ENCODE measurements around the gene ANKRD24. TPM values are rescaled to one million over a fixed set of nuclear protein-coding genes. Genes with fewer than 3 reads are reported as not detected.
A peak's percentile ranks its signal among the peaks of the same experiment; 100 is the strongest.
"Not testable (repeated sequence)": the region's sequence is repeated elsewhere in the genome, so short reads cannot be mapped to it uniquely, and the experiment has no call there.

The ANKRD24 gene
- total RNA-seq, 1 donor from 2014 or later, result 0.89 TPM

DNA sequence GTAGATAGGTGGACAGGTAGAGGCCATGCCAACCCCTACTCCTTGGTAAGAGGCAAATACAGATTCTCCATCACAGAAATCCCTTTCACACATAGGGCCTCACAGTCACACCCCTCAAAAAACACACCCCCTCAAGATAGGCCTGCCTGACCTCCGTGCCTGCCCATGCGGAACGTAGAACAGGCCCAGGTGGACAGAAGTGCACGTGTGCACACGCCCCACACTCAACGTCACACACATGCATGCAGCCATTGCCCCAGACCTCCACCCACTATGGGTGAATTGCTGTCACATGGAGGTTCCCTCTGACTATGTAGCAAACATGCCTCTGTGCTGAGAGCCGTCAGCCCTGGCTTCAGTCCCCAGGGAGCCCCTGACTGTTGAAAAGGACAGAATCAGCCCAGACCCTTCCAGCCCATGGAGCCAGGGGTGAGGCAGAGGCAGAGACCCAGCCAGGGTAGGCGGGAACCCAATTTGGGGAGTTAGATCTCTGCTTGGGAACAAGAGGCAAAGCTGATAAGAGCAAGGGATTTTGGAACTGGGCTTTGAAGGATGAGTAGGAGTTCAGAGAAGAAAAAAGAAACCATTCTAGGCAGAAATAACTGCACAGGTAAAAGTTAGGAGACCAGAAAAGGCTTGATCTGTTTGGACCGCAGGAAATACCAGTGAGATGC, 3.1 kb downstream of the ANKRD24 start:
- TF ChIP-seq, protein P1, sequence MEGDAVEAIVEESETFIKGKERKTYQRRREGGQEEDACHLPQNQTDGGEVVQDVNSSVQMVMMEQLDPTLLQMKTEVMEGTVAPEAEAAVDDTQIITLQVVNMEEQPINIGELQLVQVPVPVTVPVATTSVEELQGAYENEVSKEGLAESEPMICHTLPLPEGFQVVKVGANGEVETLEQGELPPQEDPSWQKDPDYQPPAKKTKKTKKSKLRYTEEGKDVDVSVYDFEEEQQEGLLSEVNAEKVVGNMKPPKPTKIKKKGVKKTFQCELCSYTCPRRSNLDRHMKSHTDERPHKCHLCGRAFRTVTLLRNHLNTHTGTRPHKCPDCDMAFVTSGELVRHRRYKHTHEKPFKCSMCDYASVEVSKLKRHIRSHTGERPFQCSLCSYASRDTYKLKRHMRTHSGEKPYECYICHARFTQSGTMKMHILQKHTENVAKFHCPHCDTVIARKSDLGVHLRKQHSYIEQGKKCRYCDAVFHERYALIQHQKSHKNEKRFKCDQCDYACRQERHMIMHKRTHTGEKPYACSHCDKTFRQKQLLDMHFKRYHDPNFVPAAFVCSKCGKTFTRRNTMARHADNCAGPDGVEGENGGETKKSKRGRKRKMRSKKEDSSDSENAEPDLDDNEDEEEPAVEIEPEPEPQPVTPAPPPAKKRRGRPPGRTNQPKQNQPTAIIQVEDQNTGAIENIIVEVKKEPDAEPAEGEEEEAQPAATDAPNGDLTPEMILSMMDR (IDR thresholded peaks at IDR 0.05), result no peak
- Mint-ChIP-seq H3K27me3 (ENCODE audit: unreplicated experiment) (peaks cover 4% of the 10 kb centered on the region), H3K4me3 (ENCODE audit: unreplicated experiment) (no peak overlapping the region), H3K9me3 (ENCODE audit: unreplicated experiment) (no peaks in the 10 kb centered on the region), H3K4me1 (ENCODE audit: unreplicated experiment) (peaks cover 21% of the 10 kb centered on the region), H3K27ac (ENCODE audit: unreplicated experiment) (no peak overlapping the region), H3K36me3 (ENCODE audit: unreplicated experiment) (no peaks in the 10 kb centered on the region)
- DNase-seq (ENCODE audit: extremely low spot score, unreplicated experiment), result no peak

- H3K27ac Mint-ChIP-seq (ENCODE audit: unreplicated experiment), result no peak overlapping the region
- no peaks in the 10 kb centered on the region for H3K36me3 Mint-ChIP-seq (ENCODE audit: unreplicated experiment)
- DNase-seq (ENCODE audit: extremely low spot score, unreplicated experiment), result peak; percentile 92
- H3K27me3 Mint-ChIP-seq (ENCODE audit: unreplicated experiment), result peaks cover 4% of the 10 kb centered on the region
- TF ChIP-seq, protein P1 (IDR thresholded peaks at IDR 0.05), result peak; percentile 83
- H3K4me1 Mint-ChIP-seq (ENCODE audit: unreplicated experiment), result peaks cover 17% of the 10 kb centered on the region
- H3K4me3 Mint-ChIP-seq (ENCODE audit: unreplicated experiment), result no peak overlapping the region
- H3K9me3 Mint-ChIP-seq (ENCODE audit: unreplicated experiment), result no peaks in the 10 kb centered on the region
These were observed 3.9 kb downstream of the ANKRD24 start for GRCh38 chr19:4186087-4186993.

DNA sequence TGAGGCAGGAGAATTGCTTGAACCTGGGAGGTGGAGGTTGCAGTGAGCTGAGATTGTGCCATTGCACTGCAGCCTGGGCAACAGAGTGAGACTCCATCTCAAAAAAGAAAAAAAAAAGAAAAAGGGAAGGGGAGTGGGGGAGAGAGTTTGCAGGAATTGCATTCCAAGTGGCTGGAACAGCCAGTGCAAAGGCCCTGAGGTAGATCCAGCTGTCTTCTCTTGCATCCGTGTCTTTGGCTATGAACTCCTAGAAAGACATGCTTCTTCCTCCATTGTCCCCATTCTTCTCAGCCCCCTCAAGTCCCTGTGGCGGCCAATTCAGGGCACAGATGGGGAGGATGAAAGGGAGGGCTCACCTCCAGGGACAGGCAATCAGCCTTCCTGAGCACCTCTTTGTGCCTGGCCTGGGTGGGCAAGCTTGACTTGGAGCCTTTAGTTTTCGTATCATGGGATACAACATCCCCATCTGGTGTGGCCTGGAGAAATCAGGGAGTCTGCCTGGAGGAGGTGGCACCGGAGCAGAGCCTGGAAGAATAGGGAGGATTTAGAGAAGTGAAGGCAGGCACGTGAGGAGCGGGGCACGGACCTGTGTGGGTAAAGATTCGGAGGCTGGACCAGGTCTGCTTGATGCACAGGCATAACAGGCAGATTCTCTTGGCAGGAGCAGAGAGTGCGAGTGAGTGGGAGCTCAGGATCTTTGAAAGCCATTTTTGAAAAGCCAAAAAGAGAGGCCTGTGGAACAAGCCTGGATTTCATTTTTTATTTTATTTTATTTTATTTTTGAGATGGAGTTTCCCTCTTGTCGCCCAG, 5.0 kb downstream of the ANKRD24 start:
- H3K4me3 Mint-ChIP-seq (ENCODE audit: unreplicated experiment), result no peak overlapping the region
- H3K4me1 Mint-ChIP-seq (ENCODE audit: unreplicated experiment), result peaks cover 10% of the 10 kb centered on the region
- H3K9me3 Mint-ChIP-seq (ENCODE audit: unreplicated experiment), result no peaks in the 10 kb centered on the region
- no peak for DNase-seq (ENCODE audit: extremely low spot score, unreplicated experiment)
- peaks cover 4% of the 10 kb centered on the region for H3K27me3 Mint-ChIP-seq (ENCODE audit: unreplicated experiment)
- no peak overlapping the region for H3K27ac Mint-ChIP-seq (ENCODE audit: unreplicated experiment)
- no peaks in the 10 kb centered on the region for H3K36me3 Mint-ChIP-seq (ENCODE audit: unreplicated experiment)
- TF ChIP-seq, protein P1 (IDR thresholded peaks at IDR 0.05), result no peak

DNA sequence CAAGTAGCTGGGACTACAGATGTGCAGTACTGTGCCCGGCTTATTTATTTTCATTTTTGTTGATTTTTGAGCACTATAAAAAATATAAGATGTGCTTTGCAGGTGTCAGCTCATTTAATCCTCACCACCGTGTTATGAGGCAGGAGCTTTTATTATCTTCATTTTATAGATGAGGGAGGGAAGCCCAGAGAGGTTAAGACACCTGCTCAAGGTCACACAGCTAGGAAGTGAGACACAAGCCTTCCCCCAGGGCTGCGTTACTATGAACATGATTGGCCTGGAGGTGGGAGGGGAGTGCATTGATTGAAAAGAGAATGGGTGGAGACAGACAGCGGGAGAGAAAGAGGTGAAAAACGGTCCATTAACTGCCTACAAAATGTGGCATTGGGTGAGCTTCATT, 7.2 kb downstream of the ANKRD24 start:
- Mint-ChIP-seq H3K4me1 (ENCODE audit: unreplicated experiment) (no peaks in the 10 kb centered on the region), H3K9me3 (ENCODE audit: unreplicated experiment) (no peaks in the 10 kb centered on the region), H3K27me3 (ENCODE audit: unreplicated experiment) (peaks cover 18% of the 10 kb centered on the region), H3K27ac (ENCODE audit: unreplicated experiment) (no peak overlapping the region), H3K4me3 (ENCODE audit: unreplicated experiment) (no peak overlapping the region), H3K36me3 (ENCODE audit: unreplicated experiment) (no peaks in the 10 kb centered on the region)
- TF ChIP-seq, protein P1 (IDR thresholded peaks at IDR 0.05), result no peak
- DNase-seq (ENCODE audit: extremely low spot score, unreplicated experiment), result no peak

DNA sequence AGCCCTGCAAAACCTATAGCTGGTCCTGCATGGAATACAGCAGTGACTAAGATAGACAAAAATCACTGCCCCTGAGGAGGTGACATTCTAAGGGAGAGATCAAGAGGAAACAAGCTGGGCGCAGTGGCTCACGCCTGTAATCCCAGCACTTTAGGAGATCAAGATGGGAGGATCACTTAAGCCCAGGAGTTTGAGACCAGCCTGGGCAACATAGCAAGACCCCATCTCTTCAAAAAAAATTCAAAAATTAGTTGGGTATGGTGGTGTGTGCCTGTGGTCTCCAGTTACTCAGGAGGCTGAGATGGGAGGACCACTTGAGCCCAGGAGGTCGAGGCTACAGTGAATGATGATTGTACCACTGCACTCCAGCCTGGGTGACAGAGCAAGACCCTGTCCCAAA, 10.0 kb downstream of the ANKRD24 start:
- peaks cover 40% of the 10 kb centered on the region for H3K27me3 Mint-ChIP-seq (ENCODE audit: unreplicated experiment)

More for the DNA sequence above, 10.0 kb downstream of the ANKRD24 start:
- not testable (repeated sequence) for DNase-seq (ENCODE audit: extremely low spot score, unreplicated experiment); H3K9me3 Mint-ChIP-seq (ENCODE audit: unreplicated experiment); H3K27ac Mint-ChIP-seq (ENCODE audit: unreplicated experiment); H3K4me3 Mint-ChIP-seq (ENCODE audit: unreplicated experiment); H3K36me3 Mint-ChIP-seq (ENCODE audit: unreplicated experiment); H3K4me1 Mint-ChIP-seq (ENCODE audit: unreplicated experiment)

Measured in osteocyte (in vitro differentiated cells).